Measurements from ENCODE around the gene LYRM4. TPM values are rescaled to one million over a fixed set of nuclear protein-coding genes. Genes with fewer than 3 reads are reported as not detected.
"Not testable (repeated sequence)": the region's sequence is repeated elsewhere in the genome, so short reads cannot be mapped to it uniquely, and the experiment has no call there.

The LYRM4 gene
- total RNA-seq, 1 donor from 2014 or later = 27.1 TPM

DNA sequence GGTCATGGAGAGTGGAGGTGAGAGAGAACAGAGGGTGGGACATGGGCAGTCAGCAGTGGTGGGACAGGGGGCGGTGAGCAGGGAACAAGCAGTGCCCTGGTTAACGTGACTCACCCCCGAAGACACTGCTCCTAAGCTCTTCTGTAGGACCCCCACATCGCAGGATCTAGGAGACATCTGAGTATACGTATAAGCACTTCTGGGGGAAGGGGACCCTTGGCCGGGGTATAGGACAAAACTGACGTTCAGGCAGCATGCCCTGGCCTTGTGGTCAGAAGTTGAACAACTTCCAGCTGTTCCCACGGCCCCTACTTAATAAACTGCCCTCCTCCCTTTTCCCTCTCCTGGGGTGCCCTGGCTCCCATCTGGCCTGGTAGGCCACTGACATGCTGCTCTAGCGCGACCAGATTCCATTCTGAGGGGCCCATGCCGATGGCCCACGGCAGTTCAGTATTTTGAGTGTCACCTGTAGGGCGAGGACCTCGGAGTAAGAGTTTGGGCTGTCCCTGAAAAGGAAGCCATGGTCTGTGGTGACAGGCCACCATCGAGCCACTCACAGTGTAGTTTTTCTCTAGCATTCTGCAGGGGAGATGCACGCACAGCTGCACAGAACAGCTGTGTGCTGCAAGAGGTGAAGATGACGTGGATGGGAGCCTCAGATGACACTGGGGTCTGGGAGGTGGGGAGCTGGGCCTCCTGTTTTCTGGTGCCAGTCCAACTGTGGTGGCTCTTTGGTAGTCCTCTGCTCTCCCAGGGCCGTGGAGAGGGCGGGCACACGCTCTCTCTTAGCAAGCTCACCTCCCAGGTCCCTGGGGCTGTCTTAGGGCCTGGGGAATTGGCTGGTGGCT, 137.2 kb downstream of the LYRM4 start:
- peaks cover 3% of the 10 kb centered on the region for H3K9me3 Mint-ChIP-seq (ENCODE audit: unreplicated experiment)
- DNase-seq (ENCODE audit: extremely low spot score, unreplicated experiment) = no peak
- no peak overlapping the region for H3K27ac Mint-ChIP-seq (ENCODE audit: unreplicated experiment)
- TF ChIP-seq, protein P1, sequence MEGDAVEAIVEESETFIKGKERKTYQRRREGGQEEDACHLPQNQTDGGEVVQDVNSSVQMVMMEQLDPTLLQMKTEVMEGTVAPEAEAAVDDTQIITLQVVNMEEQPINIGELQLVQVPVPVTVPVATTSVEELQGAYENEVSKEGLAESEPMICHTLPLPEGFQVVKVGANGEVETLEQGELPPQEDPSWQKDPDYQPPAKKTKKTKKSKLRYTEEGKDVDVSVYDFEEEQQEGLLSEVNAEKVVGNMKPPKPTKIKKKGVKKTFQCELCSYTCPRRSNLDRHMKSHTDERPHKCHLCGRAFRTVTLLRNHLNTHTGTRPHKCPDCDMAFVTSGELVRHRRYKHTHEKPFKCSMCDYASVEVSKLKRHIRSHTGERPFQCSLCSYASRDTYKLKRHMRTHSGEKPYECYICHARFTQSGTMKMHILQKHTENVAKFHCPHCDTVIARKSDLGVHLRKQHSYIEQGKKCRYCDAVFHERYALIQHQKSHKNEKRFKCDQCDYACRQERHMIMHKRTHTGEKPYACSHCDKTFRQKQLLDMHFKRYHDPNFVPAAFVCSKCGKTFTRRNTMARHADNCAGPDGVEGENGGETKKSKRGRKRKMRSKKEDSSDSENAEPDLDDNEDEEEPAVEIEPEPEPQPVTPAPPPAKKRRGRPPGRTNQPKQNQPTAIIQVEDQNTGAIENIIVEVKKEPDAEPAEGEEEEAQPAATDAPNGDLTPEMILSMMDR (IDR thresholded peaks at IDR 0.05) = no peak
- no peaks in the 10 kb centered on the region for H3K36me3 Mint-ChIP-seq (ENCODE audit: unreplicated experiment)
- H3K4me3 Mint-ChIP-seq (ENCODE audit: unreplicated experiment) = no peak overlapping the region
- H3K4me1 Mint-ChIP-seq (ENCODE audit: unreplicated experiment) = peaks cover 16% of the 10 kb centered on the region
- no peaks in the 10 kb centered on the region for H3K27me3 Mint-ChIP-seq (ENCODE audit: unreplicated experiment)

DNA sequence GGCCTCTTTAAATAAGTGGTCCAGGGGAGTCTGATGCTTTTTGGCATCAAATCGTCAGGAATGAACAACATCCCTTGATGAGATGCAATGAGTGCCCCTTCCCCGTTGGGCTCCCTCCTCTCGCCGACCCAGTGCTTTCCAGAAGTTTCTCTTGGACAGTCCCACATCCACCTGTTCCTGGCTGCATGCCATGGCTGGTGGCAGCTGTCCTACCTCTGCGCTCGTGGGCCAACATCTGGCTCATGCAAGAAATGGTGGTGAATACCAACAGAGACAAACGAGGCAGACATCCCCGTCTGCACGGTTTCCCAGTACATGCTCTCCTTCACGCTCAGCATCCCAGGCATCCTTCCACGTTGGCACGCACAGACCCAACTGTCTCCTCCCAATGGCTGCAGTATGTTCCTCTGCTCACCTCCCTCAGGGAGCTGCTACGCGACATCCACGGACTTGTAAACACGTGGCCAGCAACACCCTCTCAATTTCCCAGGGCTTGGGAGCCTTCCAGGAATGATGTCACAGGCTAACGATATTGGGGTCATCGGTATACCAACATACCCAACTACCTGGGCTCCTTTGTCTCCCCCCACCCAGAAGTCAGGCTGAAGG, 138.1 kb downstream of the LYRM4 start:
- Mint-ChIP-seq H3K36me3 (ENCODE audit: unreplicated experiment) (no peaks in the 10 kb centered on the region), H3K27ac (ENCODE audit: unreplicated experiment) (no peak overlapping the region), H3K4me3 (ENCODE audit: unreplicated experiment) (no peak overlapping the region), H3K9me3 (ENCODE audit: unreplicated experiment) (peaks cover 3% of the 10 kb centered on the region), H3K27me3 (ENCODE audit: unreplicated experiment) (no peaks in the 10 kb centered on the region), H3K4me1 (ENCODE audit: unreplicated experiment) (peaks cover 16% of the 10 kb centered on the region)
- DNase-seq (ENCODE audit: extremely low spot score, unreplicated experiment) = no peak
- TF ChIP-seq, protein P1 (IDR thresholded peaks at IDR 0.05) = no peak

DNA sequence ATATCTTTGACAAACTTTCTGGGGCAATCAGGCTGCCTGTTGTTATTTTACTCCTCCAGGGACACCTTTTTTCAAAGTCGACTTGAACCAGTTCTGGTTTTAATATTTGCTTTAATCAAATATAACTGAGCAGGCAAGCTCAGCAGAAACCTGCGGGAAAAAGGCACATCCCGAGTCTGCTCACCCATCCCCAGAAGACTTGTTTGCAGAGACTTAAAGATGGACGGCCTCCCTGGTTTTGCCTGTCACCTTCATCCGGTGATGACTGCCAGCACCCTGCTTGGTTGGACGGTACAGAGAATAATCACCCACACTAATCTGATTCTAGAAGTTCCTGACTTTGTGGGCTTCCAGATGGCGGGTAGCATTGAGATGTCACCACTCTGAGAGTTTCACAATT, 138.8 kb downstream of the LYRM4 start:
- Mint-ChIP-seq H3K4me3 (ENCODE audit: unreplicated experiment) (no peak overlapping the region), H3K27ac (ENCODE audit: unreplicated experiment) (no peak overlapping the region), H3K27me3 (ENCODE audit: unreplicated experiment) (no peaks in the 10 kb centered on the region), H3K36me3 (ENCODE audit: unreplicated experiment) (no peaks in the 10 kb centered on the region), H3K4me1 (ENCODE audit: unreplicated experiment) (peaks cover 16% of the 10 kb centered on the region), H3K9me3 (ENCODE audit: unreplicated experiment) (peaks cover 3% of the 10 kb centered on the region)
- TF ChIP-seq, protein P1 (IDR thresholded peaks at IDR 0.05) = no peak
- DNase-seq (ENCODE audit: extremely low spot score, unreplicated experiment) = no peak

DNA sequence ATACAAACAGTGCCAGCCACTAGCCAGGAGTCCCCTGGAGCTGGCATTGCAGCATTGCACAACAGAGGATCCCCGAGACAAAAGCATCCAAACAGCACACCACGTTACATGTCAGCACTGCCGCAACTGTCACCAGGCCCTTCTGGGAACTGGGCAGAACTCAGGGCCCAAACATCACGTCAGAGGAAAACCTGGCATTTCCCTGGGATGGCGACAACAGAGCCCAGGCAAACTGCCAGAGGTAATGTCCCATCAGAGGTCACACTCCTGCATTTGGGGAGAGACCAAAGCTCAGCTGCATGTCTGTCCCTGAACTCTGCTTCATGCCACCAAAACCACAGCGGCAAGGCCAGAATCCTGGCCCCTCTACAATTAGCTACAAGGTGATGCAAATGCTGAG, 139.3 kb downstream of the LYRM4 start:
- H3K27ac Mint-ChIP-seq (ENCODE audit: unreplicated experiment) = no peak overlapping the region
- peaks cover 15% of the 10 kb centered on the region for H3K4me1 Mint-ChIP-seq (ENCODE audit: unreplicated experiment)
- DNase-seq (ENCODE audit: extremely low spot score, unreplicated experiment) = no peak
- TF ChIP-seq, protein P1 (IDR thresholded peaks at IDR 0.05) = no peak
- H3K27me3 Mint-ChIP-seq (ENCODE audit: unreplicated experiment) = no peaks in the 10 kb centered on the region
- no peaks in the 10 kb centered on the region for H3K36me3 Mint-ChIP-seq (ENCODE audit: unreplicated experiment)
- H3K9me3 Mint-ChIP-seq (ENCODE audit: unreplicated experiment) = peaks cover 1% of the 10 kb centered on the region
- no peak overlapping the region for H3K4me3 Mint-ChIP-seq (ENCODE audit: unreplicated experiment)

DNA sequence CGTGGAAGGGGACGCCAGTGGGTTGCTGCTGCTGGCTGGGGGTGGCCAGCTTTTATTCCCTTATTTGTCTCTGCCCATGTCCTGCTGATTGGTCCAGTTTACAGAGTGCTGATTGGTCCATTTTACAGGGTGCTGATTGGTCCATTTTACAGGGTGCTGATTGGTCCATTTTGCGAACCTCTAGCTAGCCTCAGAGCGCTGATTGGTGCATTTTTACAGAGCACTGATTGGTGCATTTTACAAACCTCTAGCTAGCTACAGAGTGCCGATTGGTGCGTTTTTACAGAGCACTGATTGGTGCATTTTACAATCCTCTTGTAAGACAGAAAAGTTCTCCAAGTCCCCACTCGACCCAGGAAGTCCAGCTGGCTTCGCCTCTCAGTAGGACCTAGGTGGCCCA, 140.2 kb downstream of the LYRM4 start:
- not testable (repeated sequence) for H3K36me3 Mint-ChIP-seq (ENCODE audit: unreplicated experiment); H3K4me3 Mint-ChIP-seq (ENCODE audit: unreplicated experiment); H3K9me3 Mint-ChIP-seq (ENCODE audit: unreplicated experiment); H3K27me3 Mint-ChIP-seq (ENCODE audit: unreplicated experiment); H3K4me1 Mint-ChIP-seq (ENCODE audit: unreplicated experiment); DNase-seq (ENCODE audit: extremely low spot score, unreplicated experiment); H3K27ac Mint-ChIP-seq (ENCODE audit: unreplicated experiment)

Measured in osteocyte (in vitro differentiated cells).